Naive B cell (primary cell): Measurements from ENCODE around the gene FNDC10. TPM values are rescaled to one million over a fixed set of nuclear protein-coding genes. Genes with fewer than 3 reads are reported as not detected.
"Not testable (repeated sequence)": the region's sequence is repeated elsewhere in the genome, so short reads cannot be mapped to it uniquely, and the experiment has no call there.

Experiments
- ATAC-seq, 2 donors: fragments of 150-1000 bp; cut with Tn5 transposase; 2 replicates each; pipeline ENCODE4 v1.10.0; 2021; ENCODE audit warnings: low read depth in 2 of 2, mild to moderate bottlenecking in 2 of 2, moderate library complexity in 2 of 2
- DNase-seq: peaks from one replicate; pipeline ENCODE4 v3.0.0; 2022
- H3K27ac Mint-ChIP-seq, 6 donors: one replicate each; pipeline ENCODE4 v1.8.0; 2020 to 2022; ENCODE audit warnings: mild to moderate bottlenecking in 6 of 6, mixed read lengths in 6 of 6, moderate library complexity in 5 of 6, inconsistent platforms in 2 of 6
- H3K27me3 Mint-ChIP-seq, 3 donors: one replicate each; pipeline ENCODE4 v1.8.0; 2021 to 2022; ENCODE audit warnings: mixed read lengths in 3 of 3, mild to moderate bottlenecking in 1 of 3
- H3K36me3 Mint-ChIP-seq, 2 donors: one replicate each; pipeline ENCODE4 v1.8.0; 2020 to 2022; ENCODE audit warnings: mixed read lengths in 2 of 2, inconsistent platforms in 1 of 2, mild to moderate bottlenecking in 1 of 2
- H3K4me1 Mint-ChIP-seq, 3 donors: one replicate each; pipeline ENCODE4 v1.8.0; 2020 to 2022; ENCODE audit warnings: mixed read lengths in 3 of 3, inconsistent platforms in 1 of 3, mild to moderate bottlenecking in 1 of 3, moderate library complexity in 1 of 3
- H3K4me3 Mint-ChIP-seq, 8 donors: one replicate each; pipeline ENCODE4 v1.8.0; 2020 to 2022; ENCODE audit warnings: mild to moderate bottlenecking in 8 of 8, mixed read lengths in 8 of 8, moderate library complexity in 8 of 8, inconsistent platforms in 2 of 8
- H3K9me3 Mint-ChIP-seq, 7 donors: one replicate each; pipeline ENCODE4 v1.8.0; 2020 to 2022; ENCODE audit warnings: mixed read lengths in 7 of 7, mild to moderate bottlenecking in 5 of 7, inconsistent platforms in 2 of 7, moderate library complexity in 1 of 7
- polyA plus RNA-seq, 6 donors: library from polyadenylated mRNA; unstranded; fragments of 300-500 nt; fragmentation: Illumina TruSeq; gene quantifications; one replicate each; pipeline ENCODE4 v1.2.3, GENCODE V29; 2021; ENCODE audit warnings: low read depth in 6 of 6

Gene FNDC10
- polyA plus RNA-seq, 6 donors from 2014 or later, result 0.13 to 0.75 (median 0.19) TPM; not detected in 3

- DNase-seq, ATAC-seq, H3K27me3 Mint-ChIP-seq, H3K9me3 Mint-ChIP-seq, H3K4me3 Mint-ChIP-seq, H3K36me3 Mint-ChIP-seq: not testable (repeated sequence)
- peak overlapping the region in 1 of 6 donors; percentile 65 for H3K27ac Mint-ChIP-seq
- H3K4me1 Mint-ChIP-seq, result peaks cover 4 to 18% (median 8%) of the 10 kb centered on the region in 3 donors
Measured at GRCh38 chr1:1557688-1558087, 42.2 kb downstream of the FNDC10 start.

- not testable (repeated sequence) for H3K9me3 Mint-ChIP-seq, H3K27me3 Mint-ChIP-seq, H3K4me3 Mint-ChIP-seq, DNase-seq, ATAC-seq, H3K36me3 Mint-ChIP-seq, H3K27ac Mint-ChIP-seq
- peaks cover 4 to 13% (median 11%) of the 10 kb centered on the region in 3 donors for H3K4me1 Mint-ChIP-seq
Measured at GRCh38 chr1:1556961-1557360, 43.0 kb downstream of the FNDC10 start.

- ATAC-seq, result no peak
- no peak for DNase-seq
- Mint-ChIP-seq H3K4me1 (peaks cover 0 to 10% (median 10%) of the 10 kb centered on the region in 3 donors), H3K4me3 (no peak overlapping the region), H3K27ac (no peak overlapping the region), H3K9me3 (no peaks in the 10 kb centered on the region), H3K36me3 (no peaks in the 10 kb centered on the region), H3K27me3 (no peaks in the 10 kb centered on the region)
Measured at GRCh38 chr1:1556505-1556904, 43.4 kb downstream of the FNDC10 start.

- no peak overlapping the region for H3K4me3 Mint-ChIP-seq
- peak overlapping the region in 2 of 6 donors; percentile 44 to 57 for H3K27ac Mint-ChIP-seq
- DNase-seq (no peak), ATAC-seq (no peak)
- H3K4me1 Mint-ChIP-seq, result peaks cover 0 to 10% (median 10%) of the 10 kb centered on the region in 3 donors
- H3K36me3 Mint-ChIP-seq, result no peaks in the 10 kb centered on the region
- no peaks in the 10 kb centered on the region for H3K9me3 Mint-ChIP-seq
- no peaks in the 10 kb centered on the region for H3K27me3 Mint-ChIP-seq
Measured at GRCh38 chr1:1554926-1555915, 44.7 kb downstream of the FNDC10 start.

GRCh38 chr1:1554550-1554925, 45.4 kb downstream of the FNDC10 start:
- ATAC-seq (no peak), DNase-seq (no peak)
- Mint-ChIP-seq H3K36me3 (no peaks in the 10 kb centered on the region), H3K4me1 (peaks cover 0 to 14% (median 10%) of the 10 kb centered on the region in 3 donors), H3K27me3 (no peaks in the 10 kb centered on the region), H3K27ac (no peak overlapping the region), H3K9me3 (no peaks in the 10 kb centered on the region), H3K4me3 (no peak overlapping the region)

GRCh38 chr1:1553821-1554494, 46.0 kb downstream of the FNDC10 start:
- Mint-ChIP-seq H3K9me3 (no peaks in the 10 kb centered on the region), H3K27me3 (no peaks in the 10 kb centered on the region), H3K36me3 (no peaks in the 10 kb centered on the region), H3K4me1 (peaks cover 0 to 14% (median 10%) of the 10 kb centered on the region in 3 donors), H3K27ac (no peak overlapping the region), H3K4me3 (no peak overlapping the region)
- DNase-seq (no peak), ATAC-seq (no peak)

- ATAC-seq, result no peak
- Mint-ChIP-seq H3K4me1 (peaks cover 0 to 22% (median 7%) of the 10 kb centered on the region in 3 donors), H3K27me3 (no peaks in the 10 kb centered on the region), H3K4me3 (no peak overlapping the region), H3K9me3 (no peaks in the 10 kb centered on the region), H3K36me3 (no peaks in the 10 kb centered on the region), H3K27ac (peak overlapping the region in 2 of 6 donors; percentile 20 to 66)
- DNase-seq, result no peak
Measured at GRCh38 chr1:1552263-1552639, 47.7 kb downstream of the FNDC10 start.

GRCh38 chr1:1551524-1552262, 48.2 kb downstream of the FNDC10 start:
- no peaks in the 10 kb centered on the region for H3K9me3 Mint-ChIP-seq
- ATAC-seq, result no peak
- peaks cover 0 to 24% (median 9%) of the 10 kb centered on the region in 3 donors for H3K4me1 Mint-ChIP-seq
- no peaks in the 10 kb centered on the region for H3K27me3 Mint-ChIP-seq
- no peaks in the 10 kb centered on the region for H3K36me3 Mint-ChIP-seq
- peak overlapping the region in 3 of 6 donors; percentile 16 to 92 (median 56) for H3K27ac Mint-ChIP-seq
- DNase-seq, result no peak
- peak overlapping the region in 1 of 8 donors; percentile 22 for H3K4me3 Mint-ChIP-seq

- no peaks in the 10 kb centered on the region for H3K36me3 Mint-ChIP-seq
- peaks cover 0 to 24% (median 6%) of the 10 kb centered on the region in 3 donors for H3K4me1 Mint-ChIP-seq
- H3K4me3 Mint-ChIP-seq, result no peak overlapping the region
- ATAC-seq, result no peak
- peak overlapping the region in 2 of 6 donors; percentile 46 to 75 for H3K27ac Mint-ChIP-seq
- no peaks in the 10 kb centered on the region for H3K27me3 Mint-ChIP-seq
- no peaks in the 10 kb centered on the region for H3K9me3 Mint-ChIP-seq
- no peak for DNase-seq
Measured at GRCh38 chr1:1550591-1551432, 49.1 kb downstream of the FNDC10 start.

GRCh38 chr1:1550087-1550486, 49.8 kb downstream of the FNDC10 start:
- Mint-ChIP-seq H3K9me3 (no peaks in the 10 kb centered on the region), H3K4me3 (no peak overlapping the region), H3K36me3 (no peaks in the 10 kb centered on the region), H3K27me3 (no peaks in the 10 kb centered on the region), H3K4me1 (peaks cover 0 to 24% (median 6%) of the 10 kb centered on the region in 3 donors), H3K27ac (peak overlapping the region in 1 of 6 donors; percentile 46)
- ATAC-seq (no peak), DNase-seq (no peak)

- H3K4me3 Mint-ChIP-seq, result no peak overlapping the region
- DNase-seq (no peak), ATAC-seq (no peak)
- H3K27ac Mint-ChIP-seq, result no peak overlapping the region
- peaks cover 0 to 24% (median 6%) of the 10 kb centered on the region in 3 donors for H3K4me1 Mint-ChIP-seq
- no peaks in the 10 kb centered on the region for H3K27me3 Mint-ChIP-seq
- H3K9me3 Mint-ChIP-seq, result no peaks in the 10 kb centered on the region
- no peaks in the 10 kb centered on the region for H3K36me3 Mint-ChIP-seq
Measured at GRCh38 chr1:1548591-1548990, 51.3 kb downstream of the FNDC10 start.
